Epidermal melanocyte (primary cell): ENCODE data around the gene EEF1E1.

Source experiments
- DNase-seq: peaks from one replicate; pipeline ENCODE4 v3.0.0; 2011; ENCODE audit warnings: low spot score; ENCODE audit not compliant: insufficient read length

The EEF1E1 gene

GRCh38 chr6:8102122-8102958 lies at the start of gene EEF1E1:
TSS of gene EEF1E1 (minus strand) at chr6:8102548. CDS start at chr6:8102521, 27 bp downstream.
- peak; percentile 95 for DNase-seq

GRCh38 chr6:8149350-8149749 lies 47.0 kb upstream of the EEF1E1 start:
- DNase-seq: no peak

GRCh38 chr6:8143945-8144344 lies 41.6 kb upstream of the EEF1E1 start:
- no peak for DNase-seq

- no peak for DNase-seq
Measured at GRCh38 chr6:8139451-8139850, 37.1 kb upstream of the EEF1E1 start.

GRCh38 chr6:8137529-8137939 lies 35.2 kb upstream of the EEF1E1 start:
- no peak for DNase-seq

- DNase-seq: no peak
Measured at GRCh38 chr6:8135276-8135675, 32.9 kb upstream of the EEF1E1 start.

GRCh38 chr6:8132130-8132529 lies 29.8 kb upstream of the EEF1E1 start:
- no peak for DNase-seq

GRCh38 chr6:8131265-8131897 lies 29.0 kb upstream of the EEF1E1 start:
- peak; percentile 64 for DNase-seq

GRCh38 chr6:8130399-8130798 lies 28.1 kb upstream of the EEF1E1 start:
- DNase-seq: no peak

- DNase-seq: no peak
Measured at GRCh38 chr6:8123236-8123635, 20.9 kb upstream of the EEF1E1 start.

GRCh38 chr6:8114956-8115355 lies 12.6 kb upstream of the EEF1E1 start:
- no peak for DNase-seq

GRCh38 chr6:8113131-8113654 lies 10.8 kb upstream of the EEF1E1 start:
- DNase-seq: no peak

GRCh38 chr6:8110725-8111124 lies 8.4 kb upstream of the EEF1E1 start:
- DNase-seq: no peak

GRCh38 chr6:8110117-8110721 lies 7.9 kb upstream of the EEF1E1 start:
- no peak for DNase-seq

GRCh38 chr6:8108759-8109539 lies 6.6 kb upstream of the EEF1E1 start:
- no peak for DNase-seq

GRCh38 chr6:8108031-8108660 lies 5.8 kb upstream of the EEF1E1 start:
- peak; percentile 69 for DNase-seq

GRCh38 chr6:8105791-8106190 lies 3.4 kb upstream of the EEF1E1 start:
- DNase-seq: no peak

- DNase-seq: no peak
Measured at GRCh38 chr6:8103726-8104125, 1.4 kb upstream of the EEF1E1 start.

GRCh38 chr6:8100159-8100854 lies 2.0 kb downstream of the EEF1E1 start:
- DNase-seq: no peak

- no peak for DNase-seq
Measured at GRCh38 chr6:8090650-8091049, 11.7 kb downstream of the EEF1E1 start.
